UCSD-AML1 (cell line): ENCODE measurements around the gene TBC1D9B.

ENCODE experiments used
- DNase-seq: peaks from one replicate; lab custom pipeline; 2025; ENCODE audit not compliant: unreplicated experiment; lab: John Stamatoyannopoulos, UW

Gene TBC1D9B

DNA sequence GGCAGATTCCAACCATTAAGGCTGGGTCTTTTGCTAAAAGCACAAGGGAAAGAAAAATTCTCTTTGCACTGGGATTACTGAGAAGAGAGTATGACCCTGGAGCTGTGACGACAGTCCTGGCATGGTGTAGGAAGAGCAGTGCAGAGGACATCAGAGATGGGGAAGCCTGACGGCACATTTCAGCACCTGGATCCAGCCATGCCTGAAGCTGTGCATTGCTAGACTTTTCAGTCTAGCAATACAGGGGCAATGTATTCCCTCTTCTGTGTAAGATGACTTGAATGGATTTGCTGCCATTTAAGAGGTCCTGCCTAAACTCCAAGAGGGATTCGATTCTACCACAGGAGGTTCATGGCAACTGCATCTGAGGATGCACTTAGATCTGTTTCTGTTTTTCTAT lies 36.7 kb downstream of the TBC1D9B start:
- DNase-seq, result no peak

DNA sequence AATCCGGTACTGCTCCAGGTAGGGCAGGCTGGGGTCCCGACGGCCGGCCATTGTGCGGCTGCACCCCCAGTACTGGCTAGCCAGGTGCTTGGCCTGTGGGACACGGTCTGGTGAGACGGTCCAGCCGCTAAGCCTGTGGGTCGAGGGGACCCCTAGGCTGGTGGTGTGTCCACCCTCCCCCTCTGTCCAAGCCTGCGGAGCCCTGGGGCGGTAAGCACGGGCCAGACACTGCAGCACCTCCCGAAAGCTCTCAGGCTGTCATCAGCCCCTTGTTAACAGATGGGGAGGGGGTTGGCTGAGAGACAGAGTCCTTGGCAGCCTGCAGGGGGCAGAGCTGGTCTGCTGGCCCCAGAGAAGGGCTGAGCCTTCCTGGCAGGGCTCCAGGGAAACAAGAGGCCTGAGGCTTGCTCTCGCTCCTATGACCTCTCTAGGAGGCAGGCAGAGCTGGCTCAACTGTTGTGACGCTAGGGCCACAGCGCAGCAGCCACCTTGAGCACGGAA lies 37.2 kb downstream of the TBC1D9B start:
- peak; percentile 27 for DNase-seq

- DNase-seq, result no peak
Measured at GRCh38 chr5:179869641-179870402, 37.9 kb downstream of the TBC1D9B start.

GRCh38 chr5:179869101-179869500 lies 38.6 kb downstream of the TBC1D9B start:
- no peak for DNase-seq

- no peak for DNase-seq
Measured at GRCh38 chr5:179868541-179868940, 39.2 kb downstream of the TBC1D9B start.

DNA sequence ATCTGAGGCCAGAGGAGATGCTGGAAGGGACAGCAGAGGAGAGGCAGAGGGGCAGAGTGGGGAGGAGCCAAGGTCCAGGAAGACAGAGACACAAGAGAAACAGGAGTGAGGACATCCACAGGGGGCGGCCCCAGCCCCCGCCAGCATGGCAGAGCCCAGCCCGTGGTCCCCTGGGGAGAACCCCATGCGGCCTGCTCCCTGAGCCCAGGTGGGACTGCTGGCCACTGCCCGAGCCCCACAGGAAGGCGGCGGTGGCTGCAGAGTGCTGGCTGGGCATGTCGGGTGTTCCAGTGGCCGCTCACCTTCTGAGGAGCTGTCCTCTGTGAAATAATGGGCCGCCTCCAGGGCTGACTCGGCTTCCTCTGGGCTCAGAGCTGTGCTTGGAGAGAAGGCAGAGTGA lies 40.2 kb downstream of the TBC1D9B start:
- DNase-seq, result no peak

GRCh38 chr5:179867079-179867465 lies 40.6 kb downstream of the TBC1D9B start:
- no peak for DNase-seq

DNA sequence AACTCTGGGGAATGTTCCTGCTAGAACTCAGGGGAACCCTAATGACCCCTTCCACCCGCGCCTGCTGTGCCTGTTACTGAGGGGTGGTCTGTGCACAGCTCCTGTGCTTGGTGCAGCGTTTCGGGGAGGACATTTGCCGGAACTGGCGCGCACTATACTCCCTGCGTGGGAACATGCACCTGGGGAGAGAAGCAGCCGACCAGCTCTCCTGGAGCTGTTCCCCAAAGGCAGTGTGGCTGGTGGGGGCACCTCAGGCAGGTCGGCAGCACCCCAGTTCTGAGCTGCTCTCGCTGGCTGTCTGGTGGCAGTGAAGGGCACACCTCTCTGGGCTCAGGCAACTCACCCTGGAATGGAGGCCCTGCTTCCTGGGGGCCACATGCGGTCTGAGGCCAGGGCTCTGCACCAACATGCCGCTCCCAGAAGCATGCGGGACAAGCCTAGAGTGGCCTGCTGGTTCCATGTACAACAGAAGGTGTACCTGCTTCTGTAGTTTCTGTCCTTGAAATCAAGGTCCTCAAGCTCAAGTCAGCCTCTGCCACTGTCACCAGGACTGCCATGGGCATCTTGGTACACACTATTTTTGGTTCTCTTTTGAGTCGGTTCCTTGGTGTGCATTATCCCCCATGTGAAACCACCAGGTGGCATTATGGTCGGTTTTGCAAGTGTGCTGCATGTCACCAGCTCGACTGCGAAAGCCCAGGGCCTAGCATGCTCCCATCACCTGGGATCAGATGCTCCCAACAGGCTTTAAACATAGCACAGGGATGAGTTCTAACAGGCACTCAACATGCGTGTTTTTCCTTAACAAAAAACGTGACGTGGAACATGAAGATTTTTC lies 41.2 kb downstream of the TBC1D9B start:
- no peak for DNase-seq

GRCh38 chr5:179865491-179866240 lies 42.0 kb downstream of the TBC1D9B start:
- DNase-seq, result no peak

GRCh38 chr5:179864686-179865085 lies 43.0 kb downstream of the TBC1D9B start:
- no peak for DNase-seq

- no peak for DNase-seq
Measured at GRCh38 chr5:179863449-179864085, 44.1 kb downstream of the TBC1D9B start.

GRCh38 chr5:179862891-179863290 lies 44.8 kb downstream of the TBC1D9B start:
- no peak for DNase-seq

DNA sequence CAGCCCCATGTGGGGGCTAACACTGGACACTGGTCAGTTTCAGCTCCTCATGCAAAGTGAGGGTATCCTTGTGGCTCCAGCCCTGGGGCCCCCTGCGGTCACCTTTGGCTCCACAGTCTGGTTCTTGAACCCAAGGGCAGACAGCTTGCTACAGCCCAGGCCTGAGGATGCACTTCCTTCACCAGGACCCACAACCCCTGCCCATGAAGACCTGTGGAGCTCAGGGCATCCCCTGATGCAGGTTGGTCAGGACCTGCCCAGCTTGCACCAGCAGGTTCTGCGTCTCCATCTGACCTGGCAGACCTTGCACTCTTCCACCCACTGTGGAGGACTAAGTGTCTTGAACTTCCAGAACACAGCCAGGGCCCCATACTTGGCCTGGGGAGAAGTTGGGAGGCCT lies 45.4 kb downstream of the TBC1D9B start:
- no peak for DNase-seq

GRCh38 chr5:179860301-179860700 lies 47.4 kb downstream of the TBC1D9B start:
- DNase-seq, result no peak

DNA sequence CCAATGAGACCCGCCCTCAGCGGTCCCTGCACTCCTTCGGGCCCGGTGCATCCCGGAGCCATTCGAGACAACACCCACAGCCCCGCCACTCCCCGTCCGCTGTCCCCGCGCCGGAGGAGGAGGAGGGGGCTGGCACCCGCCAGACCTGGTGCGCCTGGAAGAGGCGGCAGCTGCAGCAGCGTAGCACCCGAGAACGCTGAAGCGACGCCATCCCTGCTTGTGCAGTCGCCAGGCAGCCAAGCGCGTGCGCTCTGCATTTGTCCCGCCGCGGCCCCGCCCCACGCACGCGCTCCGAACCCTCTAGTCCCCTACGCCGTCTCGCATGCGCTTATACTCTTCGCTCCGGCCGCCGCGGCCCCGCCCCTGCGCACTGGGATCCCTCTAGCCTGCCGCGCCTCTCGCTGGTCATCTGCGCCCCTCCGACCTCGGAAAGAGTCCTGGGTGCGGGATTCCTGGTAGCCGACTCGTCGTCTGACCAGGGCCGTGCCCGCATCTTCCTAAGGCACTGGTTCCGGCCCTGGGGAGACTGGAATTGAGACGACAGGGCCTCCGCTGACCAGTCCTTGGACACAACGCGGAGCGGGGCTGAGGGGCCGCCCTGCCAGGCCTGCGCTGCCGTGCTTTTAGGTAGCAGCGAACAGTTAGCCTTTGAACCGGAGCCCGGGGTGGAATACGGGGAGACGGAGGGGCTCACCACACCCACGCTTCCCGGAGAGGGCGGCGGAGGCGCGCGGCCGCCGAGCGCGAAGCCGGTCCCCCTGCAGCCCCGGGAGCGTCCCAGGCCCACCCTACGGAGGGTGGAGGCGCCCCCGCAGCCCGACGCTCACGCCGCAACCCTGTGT lies 48.9 kb downstream of the TBC1D9B start, which contains the start of gene MRNIP:
MRNIP (minus strand) TSS at position 232 of the 842 bp plus-strand sequence; CDS start at position 211, 21 bp downstream.
- peak; percentile 97 for DNase-seq

- peak; percentile 47 for DNase-seq
Measured at GRCh38 chr5:179858241-179858585, 49.5 kb downstream of the TBC1D9B start.

DNA sequence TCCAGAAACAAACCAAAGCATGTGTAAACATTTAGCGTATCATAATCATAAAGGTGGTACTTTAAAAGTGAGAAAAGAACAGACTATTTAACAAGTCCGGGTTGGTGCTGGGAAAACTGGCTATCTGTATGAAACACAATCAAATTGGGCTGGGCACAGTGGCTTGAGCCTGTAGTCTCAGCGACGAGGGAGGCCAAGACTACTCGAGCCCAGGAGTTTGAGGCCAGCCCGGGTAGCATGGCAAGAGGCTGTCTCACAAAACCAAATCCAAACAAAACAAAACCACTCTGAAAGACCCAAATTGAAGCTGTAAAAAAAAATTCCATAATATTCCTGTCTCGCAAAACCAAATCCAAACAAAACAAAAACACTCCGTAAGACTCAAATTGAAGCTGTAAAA lies 53.3 kb downstream of the TBC1D9B start:
- no peak for DNase-seq

DNA sequence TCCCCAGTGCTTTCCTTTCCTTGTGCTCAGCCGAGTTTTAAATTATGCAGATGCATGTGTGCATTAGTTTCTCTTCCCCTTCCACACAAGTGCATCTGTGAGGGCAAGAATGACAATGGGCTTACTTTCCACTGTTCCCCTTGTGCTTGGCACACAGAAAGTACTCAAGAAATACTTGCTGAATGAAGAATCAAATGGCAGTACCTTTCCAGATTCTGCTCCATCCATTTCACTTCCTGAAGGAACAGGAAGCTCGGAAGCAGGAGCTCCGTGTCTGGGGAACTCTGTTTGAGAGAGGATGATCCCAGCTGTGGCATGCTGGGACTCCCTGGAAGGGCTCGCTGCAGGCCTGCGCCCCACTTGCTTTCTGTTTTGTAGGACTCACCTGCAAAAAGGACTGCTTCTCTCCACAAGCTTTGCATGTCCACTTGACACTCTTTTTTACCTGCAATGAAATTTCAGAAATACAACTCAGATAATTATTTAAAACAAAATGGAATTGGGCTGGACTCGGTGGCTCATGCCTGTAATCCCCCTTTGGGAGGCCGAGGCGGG lies 54.6 kb downstream of the TBC1D9B start:
- no peak for DNase-seq

DNA sequence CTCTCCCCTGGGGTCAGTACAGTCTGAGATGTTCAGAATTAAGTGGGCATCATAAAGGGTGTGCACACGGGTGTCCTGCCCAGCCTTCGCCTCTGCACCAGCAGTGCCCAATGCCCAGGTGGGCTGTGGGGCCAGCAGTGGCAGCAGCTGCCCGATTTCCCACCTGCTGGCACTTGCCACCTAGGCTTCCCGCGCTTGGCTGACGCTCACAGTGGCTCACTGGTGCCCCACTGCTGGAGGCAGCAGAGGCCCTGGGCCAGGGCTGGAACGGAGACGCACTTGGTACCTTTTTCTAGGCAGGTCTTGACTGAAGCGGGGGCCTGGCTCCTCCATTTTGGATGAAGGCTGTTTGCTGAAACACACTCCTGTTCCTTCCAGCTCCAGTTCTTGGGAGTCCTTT lies 66.1 kb downstream of the TBC1D9B start:
- no peak for DNase-seq

GRCh38 chr5:179840766-179841165 lies 66.9 kb downstream of the TBC1D9B start:
- DNase-seq, result no peak
